Right lobe of liver (tissue), 6 donors: Measurements from ENCODE around the gene INSM2. TPM values are rescaled to one million over a fixed set of nuclear protein-coding genes. Genes with fewer than 3 reads are reported as not detected.

Experiments used
- ATAC-seq, 4 donors: fragments of 200-7000 bp; cut with Tn5 transposase; one replicate each; pipeline ENCODE4 v1.9.1; 2020; ENCODE audit warnings: mild to moderate bottlenecking in 4 of 4, moderate library complexity in 4 of 4
- DNase-seq, 3 donors: peaks; one replicate each; pipeline ENCODE4 v3.0.0-alpha.2; 2020
- H3K27ac ChIP-seq, 3 donors: fragments of 200-600 bp; one replicate each; pipeline ENCODE4 v1.8.0; 2022
- H3K27me3 ChIP-seq, 2 donors: fragments of 200-600 bp; one replicate each; pipeline ENCODE4 v1.8.0; 2022
- H3K36me3 ChIP-seq, 4 donors: fragments of 200-600 bp; sonication (generic) in 1 of 4; one replicate each; pipeline versions ENCODE4 v1.5.1 to v1.8.0; 2017 to 2022; ENCODE audit warnings: control low read depth in 1 of 4
- H3K4me1 ChIP-seq, 4 donors: fragments of 200-600 bp; sonication (generic) in 1 of 4; one replicate each; pipeline versions ENCODE4 v1.5.1 to v1.8.0; 2017 to 2022; ENCODE audit warnings: control low read depth in 1 of 4
- H3K4me3 ChIP-seq, 3 donors: fragments of 200-600 bp; one replicate each; pipeline ENCODE4 v1.8.0; 2022
- H3K9me3 ChIP-seq, 4 donors: fragments of 200-600 bp; sonication (generic) in 1 of 4; one replicate each; pipeline versions ENCODE4 v1.5.1 to v1.8.0; 2017 to 2022; ENCODE audit warnings: control low read depth in 1 of 4
- POLR2A ChIP-seq: fragments of 450-650 bp; IDR thresholded peaks from one replicate; pipeline ENCODE4 v1.6.1; 2017; ENCODE audit warnings: antibody characterized with exemption, mild to moderate bottlenecking
- WGBS: methylation state at CpG from one replicate; pipeline ENCODE4 v1.1.6; 2018; ENCODE audit warnings: low coverage, low lambda C conversion rate; ENCODE audit not compliant: insufficient coverage; ENCODE audit errors: missing lambda C conversion rate; 5-methylcytosine and 5-hydroxymethylcytosine counted together
- intact Hi-C, 2 donors: fragments of 100-400 bp; cut with DNase I; formaldehyde crosslinking; loops; one replicate each; pipeline versions ENCODE4 v1.11.2 to v1.14.1; 2022
- total RNA-seq, 6 experiments: library from RNA; depleted of rRNA in 2 of 6; stranded (reverse); fragments of >200 nt in 2 of 6; fragmentation: NEBNext Ultra II Directional in 3 of 6; extraction: Animal tissue kit (Norgen Biotek cat#: 25700) in 3 of 6; gene quantifications; one replicate each; pipeline versions ENCODE4 v1.1.0 to v1.2.4, GENCODE V29; 2016 to 2023
- TF ChIP-seq, protein P1 (sequence below), 4 donors: fragments of 200-600 bp in 3 of 4; fragments of 450-650 bp in 1 of 4; IDR thresholded peaks; one replicate each; pipeline versions ENCODE4 v1.5.1 to v1.8.0; 2016 to 2022; ENCODE audit warnings: antibody characterized with exemption in 4 of 4, mild to moderate bottlenecking in 2 of 4
- donor health status: DM: no; HTN: yes; CAD: no.
- donor health status: DM: no; HTN: no; CAD: no.
- donor health status: DM: no; HTN: no; CAD: no.
- donor health status: DM: no; HTN: yes; CAD: no.
- donor health status: DM: no; HTN: yes; CAD: no.

INSM2 gene
- total RNA-seq, 6 experiments from 2014 or later: not detected

GRCh38 chr14:35503646-35504045, 30.3 kb upstream of the INSM2 start:
- Histone ChIP-seq H3K4me1 (no peaks in the 10 kb centered on the region), H3K27me3 (no peaks in the 10 kb centered on the region), H3K36me3 (no peaks in the 10 kb centered on the region), H3K4me3 (no peak overlapping the region), H3K27ac (no peak overlapping the region), H3K9me3 (no peaks in the 10 kb centered on the region)
- DNase-seq: no peak
- TF ChIP-seq, protein P1, sequence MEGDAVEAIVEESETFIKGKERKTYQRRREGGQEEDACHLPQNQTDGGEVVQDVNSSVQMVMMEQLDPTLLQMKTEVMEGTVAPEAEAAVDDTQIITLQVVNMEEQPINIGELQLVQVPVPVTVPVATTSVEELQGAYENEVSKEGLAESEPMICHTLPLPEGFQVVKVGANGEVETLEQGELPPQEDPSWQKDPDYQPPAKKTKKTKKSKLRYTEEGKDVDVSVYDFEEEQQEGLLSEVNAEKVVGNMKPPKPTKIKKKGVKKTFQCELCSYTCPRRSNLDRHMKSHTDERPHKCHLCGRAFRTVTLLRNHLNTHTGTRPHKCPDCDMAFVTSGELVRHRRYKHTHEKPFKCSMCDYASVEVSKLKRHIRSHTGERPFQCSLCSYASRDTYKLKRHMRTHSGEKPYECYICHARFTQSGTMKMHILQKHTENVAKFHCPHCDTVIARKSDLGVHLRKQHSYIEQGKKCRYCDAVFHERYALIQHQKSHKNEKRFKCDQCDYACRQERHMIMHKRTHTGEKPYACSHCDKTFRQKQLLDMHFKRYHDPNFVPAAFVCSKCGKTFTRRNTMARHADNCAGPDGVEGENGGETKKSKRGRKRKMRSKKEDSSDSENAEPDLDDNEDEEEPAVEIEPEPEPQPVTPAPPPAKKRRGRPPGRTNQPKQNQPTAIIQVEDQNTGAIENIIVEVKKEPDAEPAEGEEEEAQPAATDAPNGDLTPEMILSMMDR (IDR thresholded peaks at IDR 0.05): no peak
- no peak for TF ChIP-seq POLR2A
- ATAC-seq: no peak
- WGBS: 16% methylated on average over 3 of the region's 3 CpGs
- intact Hi-C loops: no loop called here

- H3K4me1 ChIP-seq: no peaks in the 10 kb centered on the region
- ATAC-seq: no peak
- H3K27ac ChIP-seq: no peak overlapping the region
- TF ChIP-seq POLR2A: no peak
- TF ChIP-seq, protein P1 (IDR thresholded peaks at IDR 0.05): no peak
- no peaks in the 10 kb centered on the region for H3K9me3 ChIP-seq
- WGBS: 18% methylated on average over 1 of the region's 1 CpG
- H3K27me3 ChIP-seq: no peaks in the 10 kb centered on the region
- no peaks in the 10 kb centered on the region for H3K36me3 ChIP-seq
- intact Hi-C loops: no loop called here
- H3K4me3 ChIP-seq: no peak overlapping the region
- DNase-seq: no peak
These were observed 29.7 kb upstream of the INSM2 start for GRCh38 chr14:35504260-35504659.

GRCh38 chr14:35506461-35506860, 27.5 kb upstream of the INSM2 start:
- Histone ChIP-seq H3K27ac (no peak overlapping the region), H3K4me1 (no peaks in the 10 kb centered on the region), H3K27me3 (no peaks in the 10 kb centered on the region), H3K4me3 (no peak overlapping the region), H3K9me3 (no peaks in the 10 kb centered on the region), H3K36me3 (no peaks in the 10 kb centered on the region)
- intact Hi-C loops: no loop called here
- ATAC-seq: no peak
- TF ChIP-seq, protein P1 (IDR thresholded peaks at IDR 0.05): no peak
- TF ChIP-seq POLR2A: no peak
- 70% methylated on average over 6 of the region's 6 CpGs for WGBS
- no peak for DNase-seq

DNA sequence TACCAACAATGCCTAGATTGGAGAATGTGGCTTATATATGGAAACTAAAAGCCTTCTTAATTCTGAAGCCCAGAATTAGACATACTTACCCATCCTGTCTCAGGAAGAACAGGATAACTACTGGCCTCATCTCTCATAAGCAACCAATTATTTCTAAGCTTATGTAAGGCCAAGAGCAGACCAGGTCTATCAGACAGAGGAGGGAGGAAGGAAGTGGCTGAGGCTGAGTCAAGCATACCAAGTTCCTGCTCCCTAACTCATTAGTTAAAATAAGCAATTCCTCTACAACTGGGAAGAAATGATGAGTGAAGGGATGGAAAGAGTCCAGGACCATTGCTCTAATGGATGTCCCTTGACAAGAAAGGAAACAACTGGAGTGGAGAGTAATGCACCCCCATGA, 27.0 kb upstream of the INSM2 start:
- Histone ChIP-seq H3K9me3 (no peaks in the 10 kb centered on the region), H3K27me3 (no peaks in the 10 kb centered on the region), H3K27ac (no peak overlapping the region), H3K4me1 (no peaks in the 10 kb centered on the region), H3K36me3 (no peaks in the 10 kb centered on the region), H3K4me3 (no peak overlapping the region)
- TF ChIP-seq POLR2A: no peak
- TF ChIP-seq, protein P1 (IDR thresholded peaks at IDR 0.05): no peak
- intact Hi-C loops: no loop called here
- ATAC-seq: no peak
- no peak for DNase-seq

DNA sequence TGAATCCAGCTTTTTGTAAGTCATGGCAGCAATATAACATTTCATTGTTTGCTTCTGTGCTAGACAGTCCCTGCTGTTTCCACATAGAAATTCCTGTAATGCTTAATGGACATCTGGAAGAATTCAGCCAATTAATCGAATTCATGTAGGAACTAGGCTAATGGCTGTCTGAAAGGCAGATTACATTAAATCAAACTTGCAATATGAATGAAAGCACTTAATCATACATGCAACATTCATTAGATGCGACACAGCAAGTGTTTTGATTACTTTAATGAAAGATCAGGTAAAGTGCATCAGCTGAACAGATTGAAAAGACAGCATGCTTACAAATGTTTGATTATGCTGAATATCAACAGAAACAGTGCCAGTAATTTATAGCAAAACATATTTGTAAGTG, 24.1 kb upstream of the INSM2 start:
- no peaks in the 10 kb centered on the region for H3K9me3 ChIP-seq
- no peak overlapping the region for H3K4me3 ChIP-seq
- no peaks in the 10 kb centered on the region for H3K27me3 ChIP-seq
- no peaks in the 10 kb centered on the region for H3K4me1 ChIP-seq
- no peaks in the 10 kb centered on the region for H3K36me3 ChIP-seq
- WGBS: 85% methylated on average over 2 of the region's 2 CpGs
- intact Hi-C loops: no loop called here
- ATAC-seq: no peak
- no peak overlapping the region for H3K27ac ChIP-seq
- no peak for TF ChIP-seq POLR2A
- TF ChIP-seq, protein P1 (IDR thresholded peaks at IDR 0.05): no peak
- DNase-seq: no peak
